HCT116 (cell line): ENCODE measurements around the gene CADPS2. TPM values are rescaled to one million over a fixed set of nuclear protein-coding genes. Genes with fewer than 3 reads are reported as not detected.

Experiments used
- ATAC-seq: fragments of 200-7000 bp; cut with Tn5 transposase; 2 replicates; pipeline ENCODE4 v1.9.1; 2020; ENCODE audit warnings: mild to moderate bottlenecking, moderate library complexity
- BruUV-seq: library from RNA; stranded (reverse); fragments of 400-500 nt; replicated peaks from 2 replicates; lab custom pipeline; 2021; lab: Mats Ljungman, UMichigan
- CTCF ChIA-PET: fragments of 300-600 bp; sonication (Branson Sonifier 250); formaldehyde crosslinking; loops from one replicate; lab custom pipeline; 2021; ENCODE audit warnings: antibody characterized with exemption; lab: Charles Lee
- POLR2A ChIA-PET: fragments of 300-600, 350-600 bp; sonication (Branson Sonifier 250); formaldehyde crosslinking; loops from one replicate; lab custom pipeline; 2021; ENCODE audit warnings: antibody characterized with exemption; lab: Charles Lee
- RAD21 ChIA-PET, 2 experiments: fragments of 300-600 bp; sonication (Branson Sonifier 250); formaldehyde crosslinking; loops; one replicate each; lab custom pipeline; 2023; ENCODE audit warnings: low total read pairs in 2 of 2; ENCODE audit not compliant: uncharacterized antibody in 2 of 2, unreplicated experiment in 2 of 2, low non-redundant PET in 1 of 2; lab: Charles Lee
- DNase-seq: peaks from one replicate; pipeline ENCODE4 v3.0.0-alpha.2; 2010; ENCODE audit warnings: low read depth, low spot score
- H2AFZ ChIP-seq: fragments of 200-600 bp; shearing (Covaris generic), sonication (generic); 2 replicates; pipeline ENCODE4 v1.6.1; 2017; ENCODE audit warnings: low read depth, mixed run types, mixed read lengths, antibody characterized with exemption, low read length; ENCODE audit not compliant: poor library complexity, severe bottlenecking
- H3K27ac ChIP-seq: 2 replicates; pipeline ENCODE4 v1.5.1; 2012; ENCODE audit warnings: low read depth, low read length
- H3K27me3 ChIP-seq: fragments of 200-600 bp; sonication (generic); 2 replicates; pipeline ENCODE4 v1.6.1; 2016; ENCODE audit warnings: mixed run types, low read length, mixed read lengths; ENCODE audit not compliant: insufficient read depth
- H3K36me3 ChIP-seq, 2 experiments: fragments of 200-500 bp in 1 of 2; fragments of 200-600 bp in 1 of 2; sonication (Bioruptor generic) in 1 of 2; sonication (generic) in 1 of 2; 2 replicates each; pipeline versions ENCODE4 v1.5.1 to v1.6.1; 2014 to 2016; ENCODE audit warnings: low read length in 2 of 2, inconsistent platforms in 1 of 2, mixed read lengths in 1 of 2, mixed run types in 1 of 2; ENCODE audit not compliant: insufficient read depth in 2 of 2, control insufficient read depth in 1 of 2
- H3K4me1 ChIP-seq, 2 experiments: fragments of 200-600 bp in 1 of 2; sonication (generic) in 1 of 2; 2 replicates each; pipeline versions ENCODE4 v1.5.1 to v1.6.1; 2012 to 2017; ENCODE audit warnings: low read length in 2 of 2, inconsistent platforms in 1 of 2, mild to moderate bottlenecking in 1 of 2, mixed read lengths in 1 of 2, mixed run types in 1 of 2, moderate library complexity in 1 of 2; ENCODE audit not compliant: insufficient read depth in 2 of 2, control insufficient read depth in 1 of 2
- H3K4me2 ChIP-seq: fragments of 200-600 bp; sonication (generic); 2 replicates; pipeline ENCODE4 v1.6.1; 2017; ENCODE audit warnings: mixed run types, low read length, mixed read lengths
- H3K4me3 ChIP-seq, 2 experiments: fragments of 200-600 bp in 1 of 2; sonication (generic) in 1 of 2; replicated peaks in 1 of 2; 2 replicates each; pipeline ENCODE4 v1.5.1; 2011 to 2016; ENCODE audit warnings: low read length in 2 of 2, control low read depth in 1 of 2, low read depth in 1 of 2, mild to moderate bottlenecking in 1 of 2, mixed read lengths in 1 of 2, mixed run types in 1 of 2
- H3K79me2 ChIP-seq: fragments of 200-600 bp; sonication (generic); 2 replicates; pipeline ENCODE4 v1.6.1; 2017; ENCODE audit warnings: mild to moderate bottlenecking, mixed run types, low read length, moderate library complexity, mixed read lengths; ENCODE audit not compliant: insufficient read depth
- H3K9ac ChIP-seq: fragments of 200-600 bp; sonication (generic); 2 replicates; pipeline ENCODE4 v1.6.1; 2016; ENCODE audit warnings: low read length, mixed read lengths
- H3K9me2 ChIP-seq: fragments of 200-600 bp; sonication (generic), shearing (Covaris generic); 2 replicates; pipeline ENCODE4 v1.6.1; 2017; ENCODE audit warnings: mixed run types, mild to moderate bottlenecking, moderate library complexity; ENCODE audit not compliant: insufficient read depth
- H3K9me3 ChIP-seq, 2 experiments: fragments of 200-500 bp in 1 of 2; fragments of 200-600 bp in 1 of 2; sonication (Bioruptor generic) in 1 of 2; sonication (generic) in 1 of 2; 2 replicates each; pipeline ENCODE4 v1.6.1; 2014 to 2017; ENCODE audit warnings: low read length in 2 of 2, mixed read lengths in 2 of 2, inconsistent platforms in 1 of 2, low read depth in 1 of 2, mild to moderate bottlenecking in 1 of 2, mixed run types in 1 of 2, moderate library complexity in 1 of 2; ENCODE audit not compliant: control insufficient read depth in 1 of 2, insufficient read depth in 1 of 2
- H4K20me1 ChIP-seq: fragments of 200-600 bp; sonication (generic), shearing (Covaris generic); 2 replicates; pipeline ENCODE4 v1.6.1; 2017; ENCODE audit warnings: mixed run types, mild to moderate bottlenecking, moderate library complexity; ENCODE audit not compliant: insufficient read depth
- EZH2phosphoT487 ChIP-seq: fragments of 200-600 bp; IDR thresholded peaks from 2 replicates; pipeline ENCODE4 v1.6.1; 2018; ENCODE audit warnings: antibody characterized with exemption, borderline replicate concordance
- FOSL1 ChIP-seq: IDR thresholded peaks from 2 replicates; pipeline ENCODE4 v1.6.1; 2012; ENCODE audit warnings: low read depth
- POLR2A ChIP-seq: IDR thresholded peaks from 2 replicates; pipeline ENCODE4 v1.7.0; 2011; ENCODE audit warnings: borderline replicate concordance; ENCODE audit not compliant: insufficient read depth, insufficient read length; ENCODE audit errors: extremely low read depth
- POLR2AphosphoS5 ChIP-seq: IDR thresholded peaks from 2 replicates; pipeline ENCODE4 v1.6.1; 2011; ENCODE audit warnings: mild to moderate bottlenecking, low read depth, low read length, moderate library complexity
- SP1 ChIP-seq: IDR thresholded peaks from 2 replicates; pipeline ENCODE4 v1.6.1; 2012; ENCODE audit warnings: low read depth
- SRF ChIP-seq: IDR thresholded peaks from 2 replicates; pipeline ENCODE4 v1.6.1; 2012; ENCODE audit warnings: low read depth
- intact Hi-C: fragments of 100-400 bp; cut with micrococcal nuclease; formaldehyde crosslinking; loops from 2 replicates; pipeline ENCODE4 v1.10.0; 2022
- total RNA-seq: library from RNA; stranded (reverse); gene quantifications from one replicate; pipeline ENCODE4 v1.2.1, GENCODE V29; 2021; ENCODE audit not compliant: unreplicated experiment
- TF ChIP-seq, protein P1 (sequence below): IDR thresholded peaks from 2 replicates; pipeline ENCODE4 v1.6.1; 2011; ENCODE audit warnings: mild to moderate bottlenecking, low read length, moderate library complexity; ENCODE audit not compliant: insufficient replicate concordance; ENCODE audit errors: extremely low read depth

The CADPS2 gene
- total RNA-seq, 1 experiment from 2014 or later: 7.5 TPM

DNA sequence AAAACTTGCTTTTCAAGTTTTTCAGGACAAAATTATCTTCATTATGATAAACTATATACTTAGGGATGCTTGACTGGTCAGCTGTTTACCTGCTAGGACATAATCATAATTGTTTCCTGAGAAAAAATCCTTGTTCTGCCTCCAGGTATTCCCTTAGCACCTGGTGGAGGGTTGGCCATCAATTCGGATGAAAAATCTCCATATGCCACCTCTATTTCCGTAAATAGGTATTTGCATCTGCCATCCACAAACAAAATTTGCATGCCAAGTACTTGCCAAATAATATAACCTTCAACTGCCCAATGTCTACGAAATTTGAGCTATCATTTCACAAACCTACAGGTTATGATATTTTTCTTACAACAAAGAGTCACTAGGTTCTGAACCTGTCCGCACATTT is 313.6 kb downstream of the CADPS2 start:
- H3K79me2 ChIP-seq: no peaks in the 10 kb centered on the region
- no peak for DNase-seq
- intact Hi-C loops: no loop called here
- no peaks in the 10 kb centered on the region for H3K9me2 ChIP-seq
- no peaks in the 10 kb centered on the region for H3K9me3 ChIP-seq
- H3K4me2 ChIP-seq: no peak overlapping the region
- H2AFZ ChIP-seq: no peak overlapping the region
- ChIA-PET CTCF (no interaction called here), POLR2A (no interaction called here), RAD21 (no interaction called here)
- no peaks in the 10 kb centered on the region for H3K4me1 ChIP-seq
- no peaks in the 10 kb centered on the region for H3K27me3 ChIP-seq
- no peaks in the 10 kb centered on the region for H4K20me1 ChIP-seq
- H3K36me3 ChIP-seq: no peaks in the 10 kb centered on the region
- H3K9ac ChIP-seq: no peak overlapping the region
- H3K4me3 ChIP-seq: no peak overlapping the region
- no TSS peak for BruUV-seq
- no peak for TF ChIP-seq FOSL1
- TF ChIP-seq, protein P1, sequence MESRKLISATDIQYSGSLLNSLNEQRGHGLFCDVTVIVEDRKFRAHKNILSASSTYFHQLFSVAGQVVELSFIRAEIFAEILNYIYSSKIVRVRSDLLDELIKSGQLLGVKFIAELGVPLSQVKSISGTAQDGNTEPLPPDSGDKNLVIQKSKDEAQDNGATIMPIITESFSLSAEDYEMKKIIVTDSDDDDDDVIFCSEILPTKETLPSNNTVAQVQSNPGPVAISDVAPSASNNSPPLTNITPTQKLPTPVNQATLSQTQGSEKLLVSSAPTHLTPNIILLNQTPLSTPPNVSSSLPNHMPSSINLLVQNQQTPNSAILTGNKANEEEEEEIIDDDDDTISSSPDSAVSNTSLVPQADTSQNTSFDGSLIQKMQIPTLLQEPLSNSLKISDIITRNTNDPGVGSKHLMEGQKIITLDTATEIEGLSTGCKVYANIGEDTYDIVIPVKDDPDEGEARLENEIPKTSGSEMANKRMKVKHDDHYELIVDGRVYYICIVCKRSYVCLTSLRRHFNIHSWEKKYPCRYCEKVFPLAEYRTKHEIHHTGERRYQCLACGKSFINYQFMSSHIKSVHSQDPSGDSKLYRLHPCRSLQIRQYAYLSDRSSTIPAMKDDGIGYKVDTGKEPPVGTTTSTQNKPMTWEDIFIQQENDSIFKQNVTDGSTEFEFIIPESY: no peak
- no peak for TF ChIP-seq EZH2phosphoT487
- H3K27ac ChIP-seq: no peak overlapping the region
- ATAC-seq: no peak

DNA sequence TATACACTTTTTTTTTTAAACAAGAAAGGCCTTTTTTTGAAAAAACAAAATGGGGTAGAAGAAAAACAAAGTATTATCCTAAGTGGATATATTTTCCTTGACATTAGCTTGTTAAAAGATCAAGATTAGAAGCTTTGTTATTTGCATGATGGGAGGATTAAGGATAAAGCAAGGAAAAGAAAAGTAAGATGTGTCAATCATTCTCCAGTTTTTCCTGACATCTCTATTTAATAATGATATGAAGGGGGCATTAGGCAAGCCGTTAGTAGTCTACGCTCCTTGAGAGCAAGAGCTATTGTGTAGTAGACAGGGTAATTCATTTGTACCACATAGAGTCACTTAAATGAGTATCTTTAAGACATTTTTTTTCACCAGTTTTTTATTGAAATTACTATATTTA is 324.9 kb downstream of the CADPS2 start:
- no peaks in the 10 kb centered on the region for H3K4me1 ChIP-seq
- intact Hi-C loops: no loop called here

More for the DNA sequence above, 324.9 kb downstream of the CADPS2 start:
- no peak overlapping the region for H3K9ac ChIP-seq
- no peaks in the 10 kb centered on the region for H3K27me3 ChIP-seq
- RAD21 ChIA-PET: no interaction called here
- BruUV-seq: no TSS peak
- no peaks in the 10 kb centered on the region for H3K36me3 ChIP-seq
- H2AFZ ChIP-seq: no peak overlapping the region
- H3K27ac ChIP-seq: no peak overlapping the region
- POLR2A ChIA-PET: no interaction called here
- H3K9me3 ChIP-seq: no peaks in the 10 kb centered on the region
- H3K4me2 ChIP-seq: no peak overlapping the region
- no peak for DNase-seq
- TF ChIP-seq POLR2A (no peak), EZH2phosphoT487 (no peak), FOSL1 (no peak), SRF (no peak), POLR2AphosphoS5 (no peak), SP1 (no peak)
- TF ChIP-seq, all 23 proteins: peak for 0
- Histone ChIP-seq H3K79me2 (no peaks in the 10 kb centered on the region), H3K4me3 (no peak overlapping the region), H4K20me1 (no peaks in the 10 kb centered on the region), H3K9me2 (no peaks in the 10 kb centered on the region)
- CTCF ChIA-PET: no interaction called here
- ATAC-seq: no peak
